ENCODE data around the gene HTR3D. TPM values are rescaled to one million over a fixed set of nuclear protein-coding genes. Genes with fewer than 3 reads are reported as not detected.

Gene HTR3D
- total and polyA plus RNA-seq, 2 donors from 2014 or later = not detected

DNA sequence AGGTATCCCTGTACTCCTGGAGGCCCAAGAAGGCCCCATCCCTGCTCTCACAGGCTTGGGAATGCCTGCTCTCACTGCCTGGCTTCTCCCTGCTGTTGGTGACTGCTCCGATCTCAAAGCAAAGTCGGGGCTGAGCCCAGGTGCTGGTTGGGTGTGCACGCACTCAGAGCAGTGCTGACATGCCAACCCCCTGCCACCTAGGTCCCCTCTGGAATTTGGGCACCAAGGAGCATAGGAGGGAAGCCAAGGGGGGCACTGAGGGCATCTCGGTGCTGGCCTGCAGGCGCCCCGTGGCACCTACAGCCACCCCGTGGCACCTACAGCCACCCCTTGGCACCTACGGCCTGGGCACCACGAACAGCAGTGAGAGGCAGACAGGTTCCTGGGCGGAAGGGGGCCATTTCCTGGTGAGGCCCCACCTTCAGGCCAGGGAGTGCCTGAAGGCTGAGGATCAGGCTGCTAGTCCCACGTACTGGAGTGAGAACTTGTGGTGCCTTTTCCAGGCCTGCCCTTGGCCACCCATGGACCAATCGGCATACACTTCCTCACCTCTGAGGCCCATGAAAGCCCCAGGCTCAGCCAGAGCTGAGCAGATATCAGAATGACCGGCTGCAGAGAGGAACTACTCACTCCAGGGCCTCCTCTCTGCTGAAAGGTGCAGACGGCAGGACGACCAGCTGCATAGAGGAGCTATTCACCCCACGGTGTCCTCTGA, 49.7 kb downstream of the HTR3D start:
- DNase-seq (no peak), FAIRE-seq (no peak)
- TF ChIP-seq, protein P1, sequence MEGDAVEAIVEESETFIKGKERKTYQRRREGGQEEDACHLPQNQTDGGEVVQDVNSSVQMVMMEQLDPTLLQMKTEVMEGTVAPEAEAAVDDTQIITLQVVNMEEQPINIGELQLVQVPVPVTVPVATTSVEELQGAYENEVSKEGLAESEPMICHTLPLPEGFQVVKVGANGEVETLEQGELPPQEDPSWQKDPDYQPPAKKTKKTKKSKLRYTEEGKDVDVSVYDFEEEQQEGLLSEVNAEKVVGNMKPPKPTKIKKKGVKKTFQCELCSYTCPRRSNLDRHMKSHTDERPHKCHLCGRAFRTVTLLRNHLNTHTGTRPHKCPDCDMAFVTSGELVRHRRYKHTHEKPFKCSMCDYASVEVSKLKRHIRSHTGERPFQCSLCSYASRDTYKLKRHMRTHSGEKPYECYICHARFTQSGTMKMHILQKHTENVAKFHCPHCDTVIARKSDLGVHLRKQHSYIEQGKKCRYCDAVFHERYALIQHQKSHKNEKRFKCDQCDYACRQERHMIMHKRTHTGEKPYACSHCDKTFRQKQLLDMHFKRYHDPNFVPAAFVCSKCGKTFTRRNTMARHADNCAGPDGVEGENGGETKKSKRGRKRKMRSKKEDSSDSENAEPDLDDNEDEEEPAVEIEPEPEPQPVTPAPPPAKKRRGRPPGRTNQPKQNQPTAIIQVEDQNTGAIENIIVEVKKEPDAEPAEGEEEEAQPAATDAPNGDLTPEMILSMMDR (IDR thresholded peaks at IDR 0.05; ENCODE audit: borderline replicate concordance, extremely low read depth, insufficient read depth) = no peak
- H3K36me3 ChIP-seq (ENCODE audit: control insufficient read depth in 2 of 3, insufficient read depth in 3 of 3, low read length in 3 of 3) = no peaks in the 10 kb centered on the region
- H3K9me3 ChIP-seq (ENCODE audit: control insufficient read depth in 2 of 3, insufficient read depth in 1 of 3, low read length in 3 of 3) = no peaks in the 10 kb centered on the region
- intact Hi-C loops (cut with DNase I) = no loop called here
- no peaks in the 10 kb centered on the region for H3K4me1 ChIP-seq (ENCODE audit: control insufficient read depth in 2 of 3, insufficient read depth in 2 of 3, low read depth in 1 of 3, low read length in 3 of 3)
- H3K27me3 ChIP-seq (ENCODE audit: control insufficient read depth, insufficient read depth, low read length) = no peaks in the 10 kb centered on the region
- H3K27ac ChIP-seq (ENCODE audit: low read depth in 2 of 2, low read length in 2 of 2) = no peak overlapping the region
- no peak overlapping the region for H3K4me3 ChIP-seq (ENCODE audit: low read length in 3 of 3)
- H3K9ac ChIP-seq (ENCODE audit: low read length in 3 of 3) = no peak overlapping the region

DNA sequence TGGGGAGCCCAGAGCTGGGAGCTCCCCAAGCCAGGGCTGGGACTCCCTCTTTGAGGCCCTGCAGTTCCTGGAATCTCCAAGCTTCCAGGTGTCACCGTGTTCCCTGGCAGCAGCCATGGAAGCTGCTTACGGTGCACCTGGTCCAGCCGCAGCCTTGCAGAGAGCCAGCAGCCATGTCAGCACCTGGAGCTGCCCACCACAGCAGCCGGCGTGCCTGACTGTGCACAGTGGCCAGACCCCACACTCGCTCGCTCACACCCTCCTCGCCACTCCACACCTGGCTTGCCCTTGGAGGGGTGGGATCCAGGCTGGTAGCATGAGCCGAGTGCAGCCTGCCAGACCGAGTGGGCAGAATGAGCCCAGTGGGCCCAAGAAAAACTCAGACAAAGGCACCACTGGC, 50.5 kb downstream of the HTR3D start:
- Histone ChIP-seq H3K27ac (ENCODE audit: low read depth in 2 of 2, low read length in 2 of 2) (no peak overlapping the region), H3K36me3 (ENCODE audit: control insufficient read depth in 2 of 3, insufficient read depth in 3 of 3, low read length in 3 of 3) (no peaks in the 10 kb centered on the region), H3K9ac (ENCODE audit: low read length in 3 of 3) (no peak overlapping the region), H3K27me3 (ENCODE audit: control insufficient read depth, insufficient read depth, low read length) (no peaks in the 10 kb centered on the region), H3K9me3 (ENCODE audit: control insufficient read depth in 2 of 3, insufficient read depth in 1 of 3, low read length in 3 of 3) (no peaks in the 10 kb centered on the region), H3K4me1 (ENCODE audit: control insufficient read depth in 2 of 3, insufficient read depth in 2 of 3, low read depth in 1 of 3, low read length in 3 of 3) (no peaks in the 10 kb centered on the region), H3K4me3 (ENCODE audit: low read length in 3 of 3) (no peak overlapping the region)
- TF ChIP-seq, protein P1 (IDR thresholded peaks at IDR 0.05; ENCODE audit: borderline replicate concordance, extremely low read depth, insufficient read depth) = no peak
- FAIRE-seq (no peak), DNase-seq (no peak)
- intact Hi-C loops (cut with DNase I) = no loop called here

DNA sequence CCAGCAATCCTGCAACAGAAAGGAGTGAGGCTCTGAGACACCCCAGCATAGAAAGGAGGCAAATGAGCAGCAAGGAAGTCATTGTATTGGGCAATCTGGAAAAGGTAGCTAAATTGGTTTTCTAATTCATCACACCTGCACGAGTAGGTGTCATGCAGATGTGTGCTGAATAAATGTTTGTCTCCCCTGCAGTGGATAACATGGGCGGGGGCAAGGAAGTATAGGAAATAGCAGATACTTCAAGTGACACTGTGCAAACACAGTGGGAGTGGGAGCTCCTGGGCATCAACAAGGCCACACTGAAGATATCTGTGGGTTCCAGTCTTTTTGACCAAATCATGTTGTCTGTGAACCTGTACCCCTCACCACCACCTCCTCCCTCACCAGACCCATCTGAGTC, 50.9 kb downstream of the HTR3D start:
- Histone ChIP-seq H3K36me3 (ENCODE audit: control insufficient read depth in 2 of 3, insufficient read depth in 3 of 3, low read length in 3 of 3) (no peaks in the 10 kb centered on the region), H3K4me3 (ENCODE audit: low read length in 3 of 3) (no peak overlapping the region), H3K27me3 (ENCODE audit: control insufficient read depth, insufficient read depth, low read length) (no peaks in the 10 kb centered on the region), H3K27ac (ENCODE audit: low read depth in 2 of 2, low read length in 2 of 2) (no peak overlapping the region), H3K4me1 (ENCODE audit: control insufficient read depth in 2 of 3, insufficient read depth in 2 of 3, low read depth in 1 of 3, low read length in 3 of 3) (no peaks in the 10 kb centered on the region), H3K9ac (ENCODE audit: low read length in 3 of 3) (no peak overlapping the region), H3K9me3 (ENCODE audit: control insufficient read depth in 2 of 3, insufficient read depth in 1 of 3, low read length in 3 of 3) (no peaks in the 10 kb centered on the region)
- FAIRE-seq = no peak
- TF ChIP-seq, protein P1 (IDR thresholded peaks at IDR 0.05; ENCODE audit: borderline replicate concordance, extremely low read depth, insufficient read depth) = no peak
- intact Hi-C loops (cut with DNase I) = no loop called here
- DNase-seq = no peak
